Stomach (tissue), 9 donors: ENCODE data around the gene TBATA. TPM values are rescaled to one million over a fixed set of nuclear protein-coding genes. Genes with fewer than 3 reads are reported as not detected.
A peak's percentile ranks its signal among the peaks of the same experiment; 100 is the strongest.

Experiments
- DNase-seq, 2 donors: peaks; one replicate each; pipeline versions ENCODE4 v3.0.0 to v3.0.0-alpha.2; 2013 to 2019
- H3K27ac ChIP-seq, 5 donors: fragments of 200-600 bp in 4 of 5; sonication (generic) in 4 of 5; one replicate each; pipeline ENCODE4 v1.5.1; 2013 to 2019; ENCODE audit warnings: mild to moderate bottlenecking in 1 of 5, moderate library complexity in 1 of 5
- H3K27me3 ChIP-seq, 3 donors: fragments of 200-600 bp; sonication (generic); one replicate each; pipeline ENCODE4 v1.5.1; 2017 to 2019; ENCODE audit warnings: mixed run types in 1 of 3
- H3K36me3 ChIP-seq, 4 donors: fragments of 200-600 bp; sonication (generic); 1 replicate in 3 of 4; 2 replicates in 1 of 4; pipeline ENCODE4 v1.5.1; 2016 to 2019
- H3K4me1 ChIP-seq, 4 donors: fragments of 200-600 bp; sonication (generic); one replicate each; pipeline ENCODE4 v1.5.1; 2016 to 2019
- H3K4me3 ChIP-seq, 4 donors: fragments of 200-600 bp; sonication (generic) in 3 of 4; one replicate each; pipeline ENCODE4 v1.5.1; 2016 to 2019; ENCODE audit warnings: mild to moderate bottlenecking in 1 of 4
- H3K9me3 ChIP-seq, 4 donors: fragments of 200-600 bp; sonication (generic); one replicate each; pipeline ENCODE4 v1.5.1; 2016 to 2019
- CTCF ChIP-seq, 7 experiments: fragments of 450-650 bp in 4 of 7; fragments of 200-600 bp in 3 of 7; sonication (generic) in 3 of 7; IDR thresholded peaks; one replicate each; pipeline ENCODE4 v1.5.1; 2016 to 2019; ENCODE audit warnings: antibody characterized with exemption in 7 of 7, control low read depth in 2 of 7, mild to moderate bottlenecking in 1 of 7
- EP300 ChIP-seq: sonication (generic); formaldehyde crosslinking; IDR thresholded peaks from one replicate; pipeline ENCODE4 v1.6.1; 2017; ENCODE audit warnings: antibody characterized with exemption
- POLR2A ChIP-seq, 4 donors: fragments of 450-650 bp; IDR thresholded peaks; one replicate each; pipeline ENCODE4 v1.6.1; 2016; ENCODE audit warnings: antibody characterized with exemption in 4 of 4, control low read depth in 2 of 4, mild to moderate bottlenecking in 1 of 4, moderate library complexity in 1 of 4
- POLR2AphosphoS5 ChIP-seq, 3 donors: sonication (generic); formaldehyde crosslinking; IDR thresholded peaks; one replicate each; pipeline ENCODE4 v1.6.1; 2016; ENCODE audit warnings: antibody characterized with exemption in 3 of 3
- WGBS, 5 donors: extraction: QIAGEN DNeasy Blood & Tissue Kit in 3 of 5; methylation state at CpG; one replicate each; pipeline versions ENCODE4 v1.1.5 to v1.1.7; 2013 to 2018; 5-methylcytosine and 5-hydroxymethylcytosine counted together
- intact Hi-C: fragments of 100-400 bp; cut with DNase I; formaldehyde crosslinking; loops from one replicate; pipeline ENCODE4 v1.15.1; 2023; ENCODE audit warnings: low total_unique reads
- polyA plus RNA-seq, 3 donors: library from polyadenylated mRNA; stranded (reverse); fragments of 200-250 nt; gene quantifications; one replicate each; pipeline ENCODE4 v1.2.3, GENCODE V29; 2013
- total RNA-seq, 5 donors: library from RNA; depleted of rRNA; stranded (reverse); fragments of >200 nt; gene quantifications; one replicate each; pipeline versions ENCODE4 v1.1.0 to v1.2.3, GENCODE V29; 2014 to 2016
- donor health status: healthy with polysubstance abuse.
- donor health status: Bipolar disorder and iron deficiency.
- donor health status: healthy.

Gene TBATA
- total and polyA plus RNA-seq, 8 donors: not detected

GRCh38 chr10:70816220-70816894 is 31.2 kb upstream of the TBATA start:
- H3K27me3 ChIP-seq: no peaks in the 10 kb centered on the region
- H3K36me3 ChIP-seq: peaks cover 11 to 34% (median 28%) of the 10 kb centered on the region in 4 donors
- TF ChIP-seq EP300 (no peak), POLR2AphosphoS5 (IDR thresholded peaks at IDR 0.05) (peak in 2 of 3 donors; percentile 35 to 43)
- H3K4me1 ChIP-seq: peaks cover 6 to 34% (median 12%) of the 10 kb centered on the region in 4 donors
- WGBS, 5 donors: 1 to 3% (median 1%) methylated on average over 6 to 43 of the region's 43 CpGs
- intact Hi-C loops: loop anchor here (5.0 kb wide), 1 partner anchor 61 kb away; no protein-coding TSS in a partner anchor
- H3K27ac ChIP-seq: peak overlapping the region; percentile 92 to 100 (median 95)
- H3K4me3 ChIP-seq: peak overlapping the region; percentile 68 to 92 (median 74)
- peak; percentile 68 to 89 for DNase-seq
- H3K9me3 ChIP-seq: no peaks in the 10 kb centered on the region

- peak within 1 kb of the TSS; percentile 68 to 92 (median 74) for H3K4me3 ChIP-seq
- TF ChIP-seq EP300 (no peak), POLR2A (IDR thresholded peaks at IDR 0.05) (no peak), CTCF (IDR thresholded peaks at IDR 0.05) (peak in 5 of 7 experiments; percentile 74 to 99 (median 96)), POLR2AphosphoS5 (IDR thresholded peaks at IDR 0.05) (peak in 2 of 3 donors; percentile 42 to 49)
- intact Hi-C loops: loop anchor here (5.0 kb wide), 1 partner anchor 62 kb away; no protein-coding TSS in a partner anchor
- peaks cover 6 to 27% (median 12%) of the 10 kb centered on the region in 4 donors for H3K4me1 ChIP-seq
- 1 to 3% (median 2%) methylated on average over 16 to 58 of the region's 58 CpGs for WGBS, 5 donors
- no peaks in the 10 kb centered on the region for H3K27me3 ChIP-seq
- H3K36me3 ChIP-seq: peaks cover 11 to 27% (median 21%) of the 10 kb centered on the region in 4 donors
- H3K27ac ChIP-seq: peak within 1 kb of the TSS; percentile 92 to 100 (median 95)
- DNase-seq: peak; percentile 92 to 95
- no peaks in the 10 kb centered on the region for H3K9me3 ChIP-seq
These were observed 30.5 kb upstream of the TBATA start, which contains the start of gene SGPL1 for GRCh38 chr10:70815504-70816219. SGPL1 (plus strand) TSS chr10:70815948; CDS start chr10:70816854, 906 bp downstream.

DNA sequence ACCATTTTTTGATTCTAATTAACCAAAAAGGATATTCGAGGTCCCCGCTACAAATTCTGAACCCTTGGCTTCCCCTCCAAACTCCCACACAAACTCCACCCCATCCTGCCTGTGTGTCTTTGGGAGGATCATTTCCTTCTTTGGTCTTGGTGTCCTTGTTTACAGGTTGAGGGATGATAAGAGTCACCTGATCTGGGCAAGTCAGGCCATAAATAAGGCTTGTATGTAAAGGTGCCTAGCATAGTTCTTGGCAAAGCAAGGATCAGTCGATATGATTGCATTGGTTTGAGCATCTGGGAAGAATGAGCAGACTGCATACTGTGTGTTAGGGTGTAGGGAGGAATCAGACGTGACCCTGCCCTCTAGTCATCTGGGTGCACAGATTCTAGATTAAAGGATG is 28.9 kb upstream of the TBATA start:
- 85 to 92% (median 86%) methylated on average over 4 of the region's 4 CpGs for WGBS, 5 donors
- intact Hi-C loops: no loop called here
- no peak for TF ChIP-seq CTCF (IDR thresholded peaks at IDR 0.05)
- no peak for TF ChIP-seq EP300
- TF ChIP-seq POLR2AphosphoS5 (IDR thresholded peaks at IDR 0.05): no peak
- TF ChIP-seq POLR2A (IDR thresholded peaks at IDR 0.05): no peak

GRCh38 chr10:70812814-70813213 is 27.6 kb upstream of the TBATA start:
- TF ChIP-seq EP300 (no peak), CTCF (IDR thresholded peaks at IDR 0.05) (no peak), POLR2AphosphoS5 (IDR thresholded peaks at IDR 0.05) (no peak), POLR2A (IDR thresholded peaks at IDR 0.05) (no peak)
- no peak for DNase-seq
- Histone ChIP-seq H3K27ac (no peak overlapping the region), H3K27me3 (no peaks in the 10 kb centered on the region), H3K4me3 (no peak overlapping the region), H3K4me1 (peaks cover 6 to 19% (median 11%) of the 10 kb centered on the region in 4 donors), H3K36me3 (peaks cover 0 to under 1% (median 0%) of the 10 kb centered on the region in 4 donors), H3K9me3 (no peaks in the 10 kb centered on the region)
- intact Hi-C loops: no loop called here
- 90 to 99% (median 97%) methylated on average over 4 of the region's 4 CpGs for WGBS, 5 donors

More for the DNA sequence above, 28.9 kb upstream of the TBATA start:
- DNase-seq: no peak
- H3K4me3 ChIP-seq: no peak overlapping the region
- H3K36me3 ChIP-seq: peaks cover 2 to 12% (median 8%) of the 10 kb centered on the region in 4 donors
- H3K9me3 ChIP-seq: no peaks in the 10 kb centered on the region
- H3K27me3 ChIP-seq: no peaks in the 10 kb centered on the region
- H3K4me1 ChIP-seq: peaks cover 6 to 26% (median 12%) of the 10 kb centered on the region in 4 donors
- no peak overlapping the region for H3K27ac ChIP-seq
